ENCODE results near the gene DENND4A.

GRCh38 chr15:65723876-65724275 is 68.2 kb downstream of the DENND4A start:
- TF ChIP-seq CTCF (IDR thresholded peaks at IDR 0.05): no peak
- TF ChIP-seq POLR2A (IDR thresholded peaks at IDR 0.05): no peak

Data from uterus (tissue), 2 donors.